ENCODE results near the gene IQCH.
"Not testable (repeated sequence)": the region's sequence is repeated elsewhere in the genome, so short reads cannot be mapped to it uniquely, and the experiment has no call there.

IQCH gene

DNA sequence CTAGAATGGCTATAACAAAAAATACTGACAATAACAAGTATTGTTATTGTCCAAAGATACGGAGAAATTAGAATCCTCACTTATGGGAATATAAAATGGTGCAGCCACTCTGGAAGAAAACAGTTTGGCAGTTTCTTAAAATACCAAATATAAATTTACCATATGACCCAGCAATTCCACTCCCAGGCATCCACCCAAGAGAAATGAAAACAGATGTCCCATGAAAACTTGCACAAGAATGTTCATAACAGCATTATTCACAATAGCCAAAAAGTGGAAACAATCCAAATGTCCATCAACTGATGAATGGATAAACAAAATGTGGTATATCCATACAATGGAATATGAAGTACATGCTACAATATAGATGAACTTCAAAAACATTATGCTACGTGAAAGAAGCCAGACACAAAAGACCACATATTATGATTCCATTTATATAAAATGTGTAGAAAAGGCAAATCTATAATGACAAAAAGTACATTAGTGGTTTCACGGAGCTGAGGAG lies 9.6 kb upstream of the IQCH start:
- H3K36me3 ChIP-seq (ENCODE audit: control insufficient read depth, insufficient read depth, low read length) = no peaks in the 10 kb centered on the region
- no peak overlapping the region for H3K4me3 ChIP-seq (ENCODE audit: insufficient read depth, low read depth, low read length, poor library complexity, severe bottlenecking)
- no peaks in the 10 kb centered on the region for H3K27me3 ChIP-seq (replicated peaks; ENCODE audit: control insufficient read depth, insufficient read depth, low read length, poor library complexity, severe bottlenecking)
- H3K4me1 ChIP-seq (ENCODE audit: control insufficient read depth, insufficient read depth, low read length, poor library complexity, severe bottlenecking) = peaks cover 24% of the 10 kb centered on the region
- H3K27ac ChIP-seq (ENCODE audit: insufficient read depth, low read length, poor library complexity, severe bottlenecking) = no peak overlapping the region
- DNase-seq = no peak
- no peaks in the 10 kb centered on the region for H3K9me3 ChIP-seq (ENCODE audit: control insufficient read depth, low read length)

- not testable (repeated sequence) for H3K4me3 ChIP-seq (ENCODE audit: insufficient read depth, low read depth, low read length, poor library complexity, severe bottlenecking); H3K27ac ChIP-seq (ENCODE audit: insufficient read depth, low read length, poor library complexity, severe bottlenecking); H3K9me3 ChIP-seq (ENCODE audit: control insufficient read depth, low read length); H3K27me3 ChIP-seq (replicated peaks; ENCODE audit: control insufficient read depth, insufficient read depth, low read length, poor library complexity, severe bottlenecking); H3K36me3 ChIP-seq (ENCODE audit: control insufficient read depth, insufficient read depth, low read length); DNase-seq
- H3K4me1 ChIP-seq (ENCODE audit: control insufficient read depth, insufficient read depth, low read length, poor library complexity, severe bottlenecking) = peaks cover 12% of the 10 kb centered on the region
Measured at GRCh38 chr15:67246606-67247005, 8.0 kb upstream of the IQCH start.

DNA sequence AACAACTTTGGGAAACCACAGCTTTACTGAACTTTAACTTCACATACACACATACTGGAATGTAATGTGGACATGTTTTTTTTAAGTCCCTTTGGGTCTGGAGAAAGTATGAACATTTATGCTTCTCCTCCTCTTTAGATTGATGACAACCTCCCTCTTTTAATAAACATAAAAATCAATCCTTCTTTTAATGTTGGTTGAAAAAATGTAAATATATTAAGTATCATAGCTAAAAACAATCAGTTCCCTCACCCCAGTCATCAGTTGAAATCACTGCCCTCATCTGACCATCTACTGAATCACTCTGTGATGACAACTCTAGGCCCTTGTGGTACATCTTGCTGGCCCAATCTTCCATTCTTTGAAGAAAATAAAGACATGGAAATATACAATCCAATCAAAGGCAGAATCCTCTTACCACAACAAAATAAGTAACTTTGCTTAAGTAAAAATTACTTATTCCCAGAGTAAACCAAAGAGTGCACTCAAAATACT lies 6.5 kb upstream of the IQCH start:
- no peak overlapping the region for H3K4me3 ChIP-seq (ENCODE audit: insufficient read depth, low read depth, low read length, poor library complexity, severe bottlenecking)
- H3K27me3 ChIP-seq (replicated peaks; ENCODE audit: control insufficient read depth, insufficient read depth, low read length, poor library complexity, severe bottlenecking) = no peaks in the 10 kb centered on the region
- H3K9me3 ChIP-seq (ENCODE audit: control insufficient read depth, low read length) = no peaks in the 10 kb centered on the region
- H3K36me3 ChIP-seq (ENCODE audit: control insufficient read depth, insufficient read depth, low read length) = no peaks in the 10 kb centered on the region
- no peak for DNase-seq
- peaks cover 4% of the 10 kb centered on the region for H3K4me1 ChIP-seq (ENCODE audit: control insufficient read depth, insufficient read depth, low read length, poor library complexity, severe bottlenecking)
- H3K27ac ChIP-seq (ENCODE audit: insufficient read depth, low read length, poor library complexity, severe bottlenecking) = no peak overlapping the region

DNA sequence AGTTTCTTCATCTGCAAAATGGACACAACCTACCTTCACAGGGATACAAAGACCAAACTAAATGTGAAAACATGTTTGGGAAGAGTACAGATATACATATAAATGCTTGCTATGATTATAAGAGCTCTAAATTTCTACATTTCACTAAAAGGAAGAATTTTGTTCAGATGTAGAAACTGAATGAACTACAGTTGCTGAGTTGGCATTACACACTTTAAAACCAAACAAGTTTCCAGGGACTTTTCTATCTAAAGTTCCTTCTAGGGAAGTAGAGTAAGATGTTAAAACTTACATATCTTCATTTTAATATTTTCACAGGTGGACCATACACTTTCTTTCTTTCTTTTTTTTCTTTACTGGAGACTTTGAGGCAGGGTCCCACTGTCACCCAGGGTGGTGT lies 4.8 kb upstream of the IQCH start:
- DNase-seq = no peak
- Histone ChIP-seq H3K4me3 (ENCODE audit: insufficient read depth, low read depth, low read length, poor library complexity, severe bottlenecking) (no peak overlapping the region), H3K4me1 (ENCODE audit: control insufficient read depth, insufficient read depth, low read length, poor library complexity, severe bottlenecking) (peaks cover 9% of the 10 kb centered on the region), H3K27me3 (replicated peaks; ENCODE audit: control insufficient read depth, insufficient read depth, low read length, poor library complexity, severe bottlenecking) (no peaks in the 10 kb centered on the region), H3K9me3 (ENCODE audit: control insufficient read depth, low read length) (no peaks in the 10 kb centered on the region), H3K27ac (ENCODE audit: insufficient read depth, low read length, poor library complexity, severe bottlenecking) (no peak overlapping the region), H3K36me3 (ENCODE audit: control insufficient read depth, insufficient read depth, low read length) (no peaks in the 10 kb centered on the region)

GRCh38 chr15:67251318-67251717 lies 3.3 kb upstream of the IQCH start:
- no peak for DNase-seq
- H3K27ac ChIP-seq (ENCODE audit: insufficient read depth, low read length, poor library complexity, severe bottlenecking) = no peak overlapping the region
- peaks cover 11% of the 10 kb centered on the region for H3K4me1 ChIP-seq (ENCODE audit: control insufficient read depth, insufficient read depth, low read length, poor library complexity, severe bottlenecking)
- H3K4me3 ChIP-seq (ENCODE audit: insufficient read depth, low read depth, low read length, poor library complexity, severe bottlenecking) = no peak overlapping the region
- no peaks in the 10 kb centered on the region for H3K9me3 ChIP-seq (ENCODE audit: control insufficient read depth, low read length)
- H3K36me3 ChIP-seq (ENCODE audit: control insufficient read depth, insufficient read depth, low read length) = no peaks in the 10 kb centered on the region
- H3K27me3 ChIP-seq (replicated peaks; ENCODE audit: control insufficient read depth, insufficient read depth, low read length, poor library complexity, severe bottlenecking) = no peaks in the 10 kb centered on the region

GRCh38 chr15:67253101-67253500 lies 1.5 kb upstream of the IQCH start:
- Histone ChIP-seq H3K9me3 (ENCODE audit: control insufficient read depth, low read length) (no peaks in the 10 kb centered on the region), H3K27me3 (replicated peaks; ENCODE audit: control insufficient read depth, insufficient read depth, low read length, poor library complexity, severe bottlenecking) (no peaks in the 10 kb centered on the region), H3K36me3 (ENCODE audit: control insufficient read depth, insufficient read depth, low read length) (no peaks in the 10 kb centered on the region), H3K4me3 (ENCODE audit: insufficient read depth, low read depth, low read length, poor library complexity, severe bottlenecking) (peak overlapping the region; percentile 76), H3K27ac (ENCODE audit: insufficient read depth, low read length, poor library complexity, severe bottlenecking) (no peak overlapping the region), H3K4me1 (ENCODE audit: control insufficient read depth, insufficient read depth, low read length, poor library complexity, severe bottlenecking) (peaks cover 11% of the 10 kb centered on the region)
- DNase-seq = no peak

GRCh38 chr15:67253549-67254237 lies 893 bp upstream of the IQCH start:
- peaks cover 11% of the 10 kb centered on the region for H3K4me1 ChIP-seq (ENCODE audit: control insufficient read depth, insufficient read depth, low read length, poor library complexity, severe bottlenecking)
- H3K36me3 ChIP-seq (ENCODE audit: control insufficient read depth, insufficient read depth, low read length) = no peaks in the 10 kb centered on the region
- no peaks in the 10 kb centered on the region for H3K27me3 ChIP-seq (replicated peaks; ENCODE audit: control insufficient read depth, insufficient read depth, low read length, poor library complexity, severe bottlenecking)
- H3K4me3 ChIP-seq (ENCODE audit: insufficient read depth, low read depth, low read length, poor library complexity, severe bottlenecking) = peak overlapping the region; percentile 76
- H3K9me3 ChIP-seq (ENCODE audit: control insufficient read depth, low read length) = no peaks in the 10 kb centered on the region
- peak overlapping the region; percentile 87 for H3K27ac ChIP-seq (ENCODE audit: insufficient read depth, low read length, poor library complexity, severe bottlenecking)
- no peak for DNase-seq

DNA sequence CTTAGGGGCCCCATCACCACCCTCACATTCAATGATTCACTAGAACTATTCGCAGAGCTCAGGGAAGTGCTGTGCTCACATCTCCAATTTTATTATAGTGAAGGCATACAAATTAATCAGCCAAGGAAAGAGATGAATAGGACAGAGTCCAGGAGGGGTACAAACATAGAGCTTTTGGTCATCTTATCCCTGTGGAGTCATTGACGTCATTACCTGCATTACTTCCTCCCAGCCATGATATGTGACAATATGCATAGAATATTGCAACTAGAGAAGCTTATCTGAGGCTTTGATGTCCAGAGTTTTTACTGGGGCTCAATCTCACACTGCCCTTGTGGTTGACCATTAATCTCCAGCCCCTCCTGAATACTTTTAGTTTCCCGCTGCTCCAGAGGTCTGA lies 1.5 kb downstream of the IQCH start:
- no peaks in the 10 kb centered on the region for H3K27me3 ChIP-seq (replicated peaks; ENCODE audit: control insufficient read depth, insufficient read depth, low read length, poor library complexity, severe bottlenecking)
- no peak overlapping the region for H3K27ac ChIP-seq (ENCODE audit: insufficient read depth, low read length, poor library complexity, severe bottlenecking)
- no peak overlapping the region for H3K4me3 ChIP-seq (ENCODE audit: insufficient read depth, low read depth, low read length, poor library complexity, severe bottlenecking)
- H3K9me3 ChIP-seq (ENCODE audit: control insufficient read depth, low read length) = no peaks in the 10 kb centered on the region
- H3K4me1 ChIP-seq (ENCODE audit: control insufficient read depth, insufficient read depth, low read length, poor library complexity, severe bottlenecking) = peaks cover 11% of the 10 kb centered on the region
- DNase-seq = no peak
- H3K36me3 ChIP-seq (ENCODE audit: control insufficient read depth, insufficient read depth, low read length) = no peaks in the 10 kb centered on the region

DNA sequence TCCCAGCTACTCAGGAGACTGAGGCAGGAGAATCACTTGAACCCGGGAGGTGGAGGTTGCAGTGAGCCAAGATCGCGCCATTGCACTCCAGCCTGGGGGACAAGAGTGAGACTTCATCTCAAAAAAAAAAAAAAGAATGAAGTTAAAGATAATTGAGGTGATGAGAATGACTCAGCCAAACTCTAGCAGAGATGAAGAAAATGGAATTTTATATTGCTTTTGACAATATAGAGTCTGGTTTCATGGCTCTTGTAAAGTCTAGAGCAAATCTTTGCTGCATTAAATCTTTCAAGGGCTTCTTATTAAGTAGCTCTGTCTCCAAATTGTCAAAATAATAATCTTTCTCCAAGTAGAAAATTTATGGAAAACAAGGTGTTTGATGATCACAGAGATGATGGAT lies 3.8 kb downstream of the IQCH start:
- H3K27me3 ChIP-seq (replicated peaks; ENCODE audit: control insufficient read depth, insufficient read depth, low read length, poor library complexity, severe bottlenecking); H3K27ac ChIP-seq (ENCODE audit: insufficient read depth, low read length, poor library complexity, severe bottlenecking); H3K36me3 ChIP-seq (ENCODE audit: control insufficient read depth, insufficient read depth, low read length); H3K4me1 ChIP-seq (ENCODE audit: control insufficient read depth, insufficient read depth, low read length, poor library complexity, severe bottlenecking); H3K9me3 ChIP-seq (ENCODE audit: control insufficient read depth, low read length); DNase-seq; H3K4me3 ChIP-seq (ENCODE audit: insufficient read depth, low read depth, low read length, poor library complexity, severe bottlenecking): not testable (repeated sequence)

GRCh38 chr15:67259379-67259778 lies 4.8 kb downstream of the IQCH start:
- H3K9me3 ChIP-seq (ENCODE audit: control insufficient read depth, low read length) = no peaks in the 10 kb centered on the region
- H3K27me3 ChIP-seq (replicated peaks; ENCODE audit: control insufficient read depth, insufficient read depth, low read length, poor library complexity, severe bottlenecking) = no peaks in the 10 kb centered on the region
- no peak overlapping the region for H3K4me3 ChIP-seq (ENCODE audit: insufficient read depth, low read depth, low read length, poor library complexity, severe bottlenecking)
- no peak for DNase-seq
- H3K27ac ChIP-seq (ENCODE audit: insufficient read depth, low read length, poor library complexity, severe bottlenecking) = no peak overlapping the region
- H3K36me3 ChIP-seq (ENCODE audit: control insufficient read depth, insufficient read depth, low read length) = no peaks in the 10 kb centered on the region
- peaks cover 3% of the 10 kb centered on the region for H3K4me1 ChIP-seq (ENCODE audit: control insufficient read depth, insufficient read depth, low read length, poor library complexity, severe bottlenecking)

All from effector memory CD4-positive, alpha-beta T cell (primary cell).